Progenitor cell of endocrine pancreas (in vitro differentiated cells): ENCODE data around the gene KRT72. TPM values are rescaled to one million over a fixed set of nuclear protein-coding genes. Genes with fewer than 3 reads are reported as not detected.

ENCODE experiments used
- DNase-seq: peaks from one replicate; pipeline ENCODE4 v3.0.0; 2021; ENCODE audit warnings: low spot score; ENCODE audit not compliant: unreplicated experiment
- H3K27ac Mint-ChIP-seq: 2 replicates; pipeline ENCODE4 v1.8.0; 2021; ENCODE audit warnings: mild to moderate bottlenecking, moderate library complexity, mixed read lengths
- H3K27me3 Mint-ChIP-seq: 2 replicates; pipeline ENCODE4 v1.8.0; 2021; ENCODE audit warnings: mixed read lengths
- H3K36me3 Mint-ChIP-seq: 2 replicates; pipeline ENCODE4 v1.8.0; 2022; ENCODE audit warnings: mixed read lengths; ENCODE audit not compliant: insufficient read depth
- H3K4me1 Mint-ChIP-seq: 2 replicates; pipeline ENCODE4 v1.8.0; 2021; ENCODE audit warnings: low read depth, mixed read lengths
- H3K4me3 Mint-ChIP-seq: 2 replicates; pipeline ENCODE4 v1.8.0; 2021; ENCODE audit warnings: low read depth, mild to moderate bottlenecking, moderate library complexity, mixed read lengths
- H3K9me3 Mint-ChIP-seq: 2 replicates; pipeline ENCODE4 v1.8.0; 2021; ENCODE audit warnings: low read depth, mixed read lengths
- CTCF ChIP-seq: fragments of 200-600 bp; sonication (generic); IDR thresholded peaks from one replicate; pipeline ENCODE4 v1.5.0; 2021; ENCODE audit warnings: antibody characterized with exemption, mild to moderate bottlenecking; ENCODE audit not compliant: unreplicated experiment
- total RNA-seq: library from RNA; stranded (reverse); gene quantifications from 2 replicates; pipeline ENCODE4 v1.2.1, GENCODE V29; 2021

KRT72 gene
- total RNA-seq, 1 donor from 2014 or later, result not detected

- H3K27me3 Mint-ChIP-seq, result peaks cover 83% of the 10 kb centered on the region
These were observed 11.4 kb upstream of the KRT72 start for GRCh38 chr12:52612431-52613383.

GRCh38 chr12:52611080-52611468 lies 9.8 kb upstream of the KRT72 start:
- H3K36me3 Mint-ChIP-seq, result no peaks in the 10 kb centered on the region
- no peak for DNase-seq

More at GRCh38 chr12:52612431-52613383, 11.4 kb upstream of the KRT72 start:
- TF ChIP-seq CTCF, result no peak
- no peak overlapping the region for H3K4me3 Mint-ChIP-seq
- no peaks in the 10 kb centered on the region for H3K36me3 Mint-ChIP-seq
- H3K9me3 Mint-ChIP-seq, result no peaks in the 10 kb centered on the region
- no peak for DNase-seq
- no peaks in the 10 kb centered on the region for H3K4me1 Mint-ChIP-seq
- H3K27ac Mint-ChIP-seq, result no peak overlapping the region

GRCh38 chr12:52608826-52609630 lies 7.8 kb upstream of the KRT72 start:
- H3K27me3 Mint-ChIP-seq, result peaks cover 67% of the 10 kb centered on the region
- DNase-seq, result no peak
- TF ChIP-seq CTCF, result no peak
- H3K4me1 Mint-ChIP-seq, result no peaks in the 10 kb centered on the region
- H3K9me3 Mint-ChIP-seq, result no peaks in the 10 kb centered on the region
- no peak overlapping the region for H3K27ac Mint-ChIP-seq
- H3K4me3 Mint-ChIP-seq, result no peak overlapping the region
- no peaks in the 10 kb centered on the region for H3K36me3 Mint-ChIP-seq

More at GRCh38 chr12:52611080-52611468, 9.8 kb upstream of the KRT72 start:
- Mint-ChIP-seq H3K9me3 (no peaks in the 10 kb centered on the region), H3K4me1 (no peaks in the 10 kb centered on the region), H3K27ac (no peak overlapping the region), H3K27me3 (peaks cover 79% of the 10 kb centered on the region), H3K4me3 (no peak overlapping the region)
- no peak for TF ChIP-seq CTCF

- no peaks in the 10 kb centered on the region for H3K4me1 Mint-ChIP-seq
- no peaks in the 10 kb centered on the region for H3K9me3 Mint-ChIP-seq
- H3K36me3 Mint-ChIP-seq, result no peaks in the 10 kb centered on the region
- peaks cover 63% of the 10 kb centered on the region for H3K27me3 Mint-ChIP-seq
- H3K4me3 Mint-ChIP-seq, result no peak overlapping the region
- no peak for TF ChIP-seq CTCF
- DNase-seq, result no peak
- no peak overlapping the region for H3K27ac Mint-ChIP-seq
These were observed 6.9 kb upstream of the KRT72 start for GRCh38 chr12:52608161-52608560.

- H3K4me3 Mint-ChIP-seq, result no peak overlapping the region
- peaks cover 63% of the 10 kb centered on the region for H3K27me3 Mint-ChIP-seq
- DNase-seq, result no peak
- no peaks in the 10 kb centered on the region for H3K9me3 Mint-ChIP-seq
- no peaks in the 10 kb centered on the region for H3K4me1 Mint-ChIP-seq
- H3K36me3 Mint-ChIP-seq, result no peaks in the 10 kb centered on the region
- no peak overlapping the region for H3K27ac Mint-ChIP-seq
- no peak for TF ChIP-seq CTCF
These were observed 6.1 kb upstream of the KRT72 start for GRCh38 chr12:52607314-52607713.
